Thyroid gland (tissue), 4 donors: ENCODE data around the gene GPR22.

Source experiments
- CTCF ChIP-seq, 6 experiments: fragments of 200-600 bp in 3 of 6; fragments of 450-650 bp in 3 of 6; sonication (generic) in 3 of 6; IDR thresholded peaks; one replicate each; pipeline ENCODE4 v1.5.1; 2016 to 2019; ENCODE audit warnings: antibody characterized with exemption in 6 of 6, mild to moderate bottlenecking in 2 of 6, inconsistent platforms in 1 of 6, moderate library complexity in 1 of 6
- POLR2A ChIP-seq, 2 donors: fragments of 450-650 bp; IDR thresholded peaks; one replicate each; pipeline ENCODE4 v1.6.1; 2017; ENCODE audit warnings: antibody characterized with exemption in 2 of 2, mild to moderate bottlenecking in 2 of 2, moderate library complexity in 1 of 2

GRCh38 chr7:107501593-107501992, 31.7 kb downstream of the GPR22 start:
- TF ChIP-seq CTCF (IDR thresholded peaks at IDR 0.05) = no peak
- no peak for TF ChIP-seq POLR2A (IDR thresholded peaks at IDR 0.05)
